HepG2 (cell line): ENCODE data around the gene RBM22. TPM values are rescaled to one million over a fixed set of nuclear protein-coding genes. Genes with fewer than 3 reads are reported as not detected.

Source experiments
- ATAC-seq: fragments of 200-7000 bp; cut with Tn5 transposase; 3 replicates; pipeline ENCODE4 v1.9.1; 2020; ENCODE audit warnings: mild to moderate bottlenecking, moderate library complexity
- BruUV-seq: library from RNA; stranded (reverse); fragments of 400-500 nt; replicated peaks from 2 replicates; lab custom pipeline; 2021; lab: Mats Ljungman, UMichigan
- CTCF ChIA-PET: fragments of 300-600 bp; formaldehyde crosslinking; extraction: SDS; loops from one replicate; lab custom pipeline; 2021; ENCODE audit warnings: low total read pairs, inconsistent platforms, low intra/inter-chr PET ratio; lab: Yijun Ruan, JAX
- POLR2A ChIA-PET: fragments of 350-600 bp; sonication (Branson Sonifier 250); formaldehyde crosslinking; loops from one replicate; lab custom pipeline; 2020; ENCODE audit warnings: antibody characterized with exemption, inconsistent platforms; lab: Yijun Ruan, JAX
- DNase-seq: peaks from one replicate; pipeline ENCODE4 v3.0.0-alpha.2; 2015; ENCODE audit warnings: low spot score
- FAIRE-seq: peaks from 3 replicates; lab custom pipeline; 2011; peaks lifted over from hg19 to GRCh38; lab: Jason Lieb, UNC
- H2AFZ ChIP-seq: one replicate; pipeline ENCODE4 v1.6.1; 2011; ENCODE audit warnings: low read length, inconsistent platforms
- H3K27ac ChIP-seq: fragments of 300-600 bp; 3 replicates; pipeline ENCODE4 v1.8.0; 2011; ENCODE audit warnings: mixed run types, mild to moderate bottlenecking, mixed read lengths, low read length, inconsistent platforms; ENCODE audit not compliant: insufficient read depth; ENCODE audit errors: extremely low read length
- H3K27me3 ChIP-seq, 2 experiments: fragments of 200-600 bp in 1 of 2; 2 replicates in 1 of 2; 3 replicates in 1 of 2; pipeline versions ENCODE4 v1.6.0 to v1.8.0; 2011; ENCODE audit warnings: low read length in 2 of 2, mild to moderate bottlenecking in 2 of 2, moderate library complexity in 2 of 2, inconsistent platforms in 1 of 2; ENCODE audit not compliant: insufficient read depth in 2 of 2, control insufficient read depth in 1 of 2
- H3K36me3 ChIP-seq, 2 experiments: fragments of 200-600 bp in 1 of 2; replicated peaks in 1 of 2; 2 replicates in 1 of 2; 3 replicates in 1 of 2; pipeline versions ENCODE4 v1.5.1 to v1.8.0; 2011; ENCODE audit warnings: low read length in 2 of 2, inconsistent platforms in 1 of 2; ENCODE audit not compliant: insufficient read depth in 2 of 2, control insufficient read depth in 1 of 2
- H3K4me1 ChIP-seq: 2 replicates; pipeline ENCODE4 v1.5.1; 2012; ENCODE audit warnings: low read length, inconsistent platforms; ENCODE audit not compliant: insufficient read depth
- H3K4me2 ChIP-seq: 2 replicates; pipeline ENCODE4 v1.6.0; 2011; ENCODE audit warnings: low read depth, low read length, inconsistent platforms
- H3K4me3 ChIP-seq, 3 experiments: fragments of 200-600 bp in 1 of 3; sonication (generic), shearing (Covaris generic) in 1 of 3; replicated peaks in 1 of 3; 2 replicates each; pipeline ENCODE4 v1.5.1; 2011 to 2016; ENCODE audit warnings: low read length in 3 of 3, inconsistent platforms in 2 of 3, low read depth in 2 of 3, mild to moderate bottlenecking in 2 of 3, control low read depth in 1 of 3, mixed read lengths in 1 of 3; ENCODE audit not compliant: insufficient read depth in 1 of 3
- H3K79me2 ChIP-seq: one replicate; pipeline ENCODE4 v1.6.1; 2011; ENCODE audit warnings: low read length, inconsistent platforms; ENCODE audit not compliant: insufficient read depth
- H3K9ac ChIP-seq: 2 replicates; pipeline ENCODE4 v1.6.0; 2011; ENCODE audit warnings: mild to moderate bottlenecking, low read depth, low read length, inconsistent platforms; ENCODE audit not compliant: insufficient read depth
- H3K9me3 ChIP-seq: 2 replicates; pipeline ENCODE4 v1.5.1; 2012; ENCODE audit warnings: mild to moderate bottlenecking, low read length
- H4K20me1 ChIP-seq: 2 replicates; pipeline ENCODE4 v1.6.0; 2011; ENCODE audit warnings: inconsistent platforms, mild to moderate bottlenecking, low read length, moderate library complexity; ENCODE audit not compliant: insufficient read depth
- ZNF10 ChIP-seq: sonication (generic); formaldehyde crosslinking; IDR thresholded peaks from 2 replicates; pipeline ENCODE4 v1.4.0; 2020; ENCODE audit warnings: mild to moderate bottlenecking, low read depth, missing genetic modification reagents, borderline replicate concordance
- ZNF747 ChIP-seq: sonication (generic); formaldehyde crosslinking; IDR thresholded peaks from 2 replicates; pipeline ENCODE4 v1.8.1; 2023; ENCODE audit warnings: missing genetic modification reagents, mild to moderate bottlenecking, borderline replicate concordance
- WGBS: methylation state at CpG from one replicate; pipeline ENCODE4 v1.1.6; 2017; ENCODE audit warnings: low lambda C conversion rate; 5-methylcytosine and 5-hydroxymethylcytosine counted together
- in situ Hi-C: cut with HindIII; loops from 2 replicates; pipeline ENCODE4 v1.10.0; 2017; ENCODE audit warnings: low pct_unique_long_range_greater_than_20kb; ENCODE audit not compliant: extremely low pct_ligation_motif_present
- intact Hi-C: fragments of 100-400 bp; cut with micrococcal nuclease; formaldehyde crosslinking; loops from one replicate; pipeline ENCODE4 v1.10.0; 2022; ENCODE audit not compliant: unreplicated experiment
- polyA plus RNA-seq, 8 experiments: library from polyadenylated mRNA; depleted of rRNA in 3 of 8; stranded (reverse) in 7 of 8; unstranded in 1 of 8; fragments of >200 nt; fragmentation: Illumina TruSeq in 4 of 8; extraction: Trizol in 4 of 8; gene quantifications; 2 replicates each; pipeline versions ENCODE4 v1.2.1 to v1.2.3, GENCODE V29; 2011 to 2016; ENCODE audit warnings: low read depth in 4 of 8, missing spikeins in 1 of 8, mixed read lengths in 1 of 8; ENCODE audit not compliant: insufficient read depth in 1 of 8
- total RNA-seq, 5 experiments: library from RNA; depleted of rRNA; stranded (reverse); fragments of >200 nt; fragmentation: Illumina TruSeq; extraction: Trizol; gene quantifications; 2 replicates each; pipeline ENCODE4 v1.2.3, GENCODE V29; 2016; ENCODE audit warnings: low read depth in 1 of 5
- TF ChIP-seq, protein P1 (sequence below): sonication (generic); formaldehyde crosslinking; IDR thresholded peaks from 2 replicates; pipeline ENCODE4 v1.5.0; 2020; ENCODE audit warnings: mild to moderate bottlenecking, missing genetic modification reagents, borderline replicate concordance
- TF ChIP-seq, protein P2 (sequence below): IDR thresholded peaks from 2 replicates; pipeline ENCODE4 v1.6.1; 2012; ENCODE audit warnings: low read depth, low read length, improper control_type of control experiment

Gene RBM22
- total and polyA plus RNA-seq, 2 of the 13 experiments (the other 11 are each of a cell fraction or from before 2014, with no cell fraction given) = 28.3 to 35.0 TPM

DNA sequence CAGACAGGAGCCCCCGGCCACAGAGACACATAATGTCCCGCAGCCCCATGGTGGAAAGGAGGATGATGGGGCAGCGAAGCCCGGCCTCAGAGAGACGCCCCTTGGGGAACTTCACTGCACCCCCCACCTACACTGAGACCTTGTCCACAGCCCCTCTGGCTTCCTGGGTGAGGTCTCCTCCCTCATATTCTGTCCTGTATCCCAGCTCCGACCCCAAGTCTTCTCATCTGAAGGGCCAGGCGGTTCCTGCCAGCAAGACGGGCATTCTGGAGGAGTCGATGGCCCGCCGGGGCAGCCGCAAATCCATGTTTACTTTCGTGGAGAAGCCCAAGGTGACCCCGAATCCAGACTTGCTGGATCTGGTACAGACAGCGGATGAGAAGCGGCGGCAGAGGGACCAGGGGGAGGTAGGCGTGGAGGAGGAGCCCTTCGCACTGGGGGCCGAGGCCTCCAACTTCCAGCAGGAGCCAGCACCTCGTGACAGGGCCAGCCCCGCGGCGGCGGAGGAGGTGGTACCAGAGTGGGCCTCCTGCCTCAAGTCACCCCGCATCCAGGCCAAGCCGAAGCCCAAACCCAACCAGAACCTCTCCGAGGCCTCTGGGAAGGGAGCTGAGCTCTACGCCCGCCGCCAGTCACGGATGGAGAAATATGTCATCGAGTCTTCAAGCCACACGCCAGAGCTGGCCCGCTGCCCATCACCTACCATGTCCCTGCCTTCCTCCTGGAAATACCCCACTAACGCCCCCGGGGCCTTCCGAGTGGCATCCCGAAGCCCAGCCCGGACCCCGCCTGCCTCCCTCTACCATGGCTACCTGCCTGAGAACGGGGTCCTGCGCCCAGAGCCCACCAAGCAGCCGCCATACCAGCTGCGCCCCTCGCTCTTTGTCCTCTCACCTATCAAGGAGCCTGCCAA lies 51.5 kb downstream of the RBM22 start:
- no peak overlapping the region for H3K4me2 ChIP-seq
- H3K79me2 ChIP-seq = no peaks in the 10 kb centered on the region
- no peak overlapping the region for H3K27ac ChIP-seq
- no peaks in the 10 kb centered on the region for H3K9me3 ChIP-seq
- H3K4me1 ChIP-seq = peaks cover 21% of the 10 kb centered on the region
- TF ChIP-seq ZNF747 (CRISPR knock-in tag) (no peak), ZNF10 (CRISPR knock-in tag) (no peak)
- TF ChIP-seq, protein P1, sequence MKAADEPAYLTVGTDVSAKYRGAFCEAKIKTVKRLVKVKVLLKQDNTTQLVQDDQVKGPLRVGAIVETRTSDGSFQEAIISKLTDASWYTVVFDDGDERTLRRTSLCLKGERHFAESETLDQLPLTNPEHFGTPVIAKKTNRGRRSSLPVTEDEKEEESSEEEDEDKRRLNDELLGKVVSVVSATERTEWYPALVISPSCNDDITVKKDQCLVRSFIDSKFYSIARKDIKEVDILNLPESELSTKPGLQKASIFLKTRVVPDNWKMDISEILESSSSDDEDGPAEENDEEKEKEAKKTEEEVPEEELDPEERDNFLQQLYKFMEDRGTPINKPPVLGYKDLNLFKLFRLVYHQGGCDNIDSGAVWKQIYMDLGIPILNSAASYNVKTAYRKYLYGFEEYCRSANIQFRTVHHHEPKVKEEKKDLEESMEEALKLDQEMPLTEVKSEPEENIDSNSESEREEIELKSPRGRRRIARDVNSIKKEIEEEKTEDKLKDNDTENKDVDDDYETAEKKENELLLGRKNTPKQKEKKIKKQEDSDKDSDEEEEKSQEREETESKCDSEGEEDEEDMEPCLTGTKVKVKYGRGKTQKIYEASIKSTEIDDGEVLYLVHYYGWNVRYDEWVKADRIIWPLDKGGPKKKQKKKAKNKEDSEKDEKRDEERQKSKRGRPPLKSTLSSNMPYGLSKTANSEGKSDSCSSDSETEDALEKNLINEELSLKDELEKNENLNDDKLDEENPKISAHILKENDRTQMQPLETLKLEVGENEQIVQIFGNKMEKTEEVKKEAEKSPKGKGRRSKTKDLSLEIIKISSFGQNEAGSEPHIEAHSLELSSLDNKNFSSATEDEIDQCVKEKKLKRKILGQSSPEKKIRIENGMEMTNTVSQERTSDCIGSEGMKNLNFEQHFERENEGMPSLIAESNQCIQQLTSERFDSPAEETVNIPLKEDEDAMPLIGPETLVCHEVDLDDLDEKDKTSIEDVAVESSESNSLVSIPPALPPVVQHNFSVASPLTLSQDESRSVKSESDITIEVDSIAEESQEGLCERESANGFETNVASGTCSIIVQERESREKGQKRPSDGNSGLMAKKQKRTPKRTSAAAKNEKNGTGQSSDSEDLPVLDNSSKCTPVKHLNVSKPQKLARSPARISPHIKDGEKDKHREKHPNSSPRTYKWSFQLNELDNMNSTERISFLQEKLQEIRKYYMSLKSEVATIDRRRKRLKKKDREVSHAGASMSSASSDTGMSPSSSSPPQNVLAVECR (CRISPR knock-in tag) = no peak
- TF ChIP-seq, protein P2, sequence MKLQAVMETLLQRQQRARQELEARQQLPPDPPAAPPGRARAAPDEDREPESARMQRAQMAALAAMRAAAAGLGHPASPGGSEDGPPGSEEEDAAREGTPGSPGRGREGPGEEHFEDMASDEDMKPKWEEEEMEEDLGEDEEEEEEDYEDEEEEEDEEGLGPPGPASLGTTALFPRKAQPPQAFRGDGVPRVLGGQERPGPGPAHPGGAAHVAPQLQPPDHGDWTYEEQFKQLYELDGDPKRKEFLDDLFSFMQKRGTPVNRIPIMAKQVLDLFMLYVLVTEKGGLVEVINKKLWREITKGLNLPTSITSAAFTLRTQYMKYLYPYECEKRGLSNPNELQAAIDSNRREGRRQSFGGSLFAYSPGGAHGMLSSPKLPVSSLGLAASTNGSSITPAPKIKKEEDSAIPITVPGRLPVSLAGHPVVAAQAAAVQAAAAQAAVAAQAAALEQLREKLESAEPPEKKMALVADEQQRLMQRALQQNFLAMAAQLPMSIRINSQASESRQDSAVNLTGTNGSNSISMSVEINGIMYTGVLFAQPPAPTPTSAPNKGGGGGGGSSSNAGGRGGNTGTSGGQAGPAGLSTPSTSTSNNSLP = no peak
- CTCF ChIA-PET = no interaction called here
- H3K4me3 ChIP-seq = no peak overlapping the region
- DNase-seq = no peak
- ATAC-seq = no peak
- WGBS = 91% methylated on average over 31 of the region's 46 CpGs
- H3K9ac ChIP-seq = no peak overlapping the region
- FAIRE-seq = no peak
- no TSS peak for BruUV-seq
- POLR2A ChIA-PET = no interaction called here
- intact Hi-C loops = no loop called here
- H3K36me3 ChIP-seq = no peaks in the 10 kb centered on the region
- in situ Hi-C loops = loop anchor here (25.0 kb wide), 1 partner anchor 187 kb away; no protein-coding TSS in a partner anchor
- H3K27me3 ChIP-seq = no peaks in the 10 kb centered on the region
- H4K20me1 ChIP-seq = no peaks in the 10 kb centered on the region
- H2AFZ ChIP-seq = no peak overlapping the region
